GM18858 (cell line): ENCODE results near the gene RCOR1.
"Not testable (repeated sequence)": the region's sequence is repeated elsewhere in the genome, so short reads cannot be mapped to it uniquely, and the experiment has no call there.

Experiments used
- ATAC-seq: cut with Tn5 transposase; IDR thresholded peaks from one replicate; pipeline ENCODE4 v1.9.1; 2021; ENCODE audit not compliant: unreplicated experiment

Gene RCOR1

DNA sequence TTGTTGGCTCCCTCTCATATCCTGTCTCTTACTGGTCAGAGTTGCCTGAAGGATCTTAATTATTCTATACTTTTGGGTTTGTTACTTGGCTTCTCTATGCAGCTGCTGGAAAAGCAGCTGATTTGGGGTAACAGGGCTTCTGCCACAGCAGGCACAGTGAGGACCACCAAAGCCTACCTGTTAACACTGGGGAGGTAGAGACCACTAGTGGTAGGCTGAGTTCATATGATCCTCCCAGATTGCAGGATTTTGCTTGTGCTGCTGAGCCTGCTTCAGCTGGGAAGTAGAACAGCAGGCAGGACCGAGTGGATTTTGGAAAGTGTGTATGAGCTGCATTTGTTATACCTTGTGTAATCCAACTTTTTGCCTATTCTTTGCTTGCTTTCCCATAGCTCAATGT is 34.1 kb downstream of the RCOR1 start:
- no peak for ATAC-seq

DNA sequence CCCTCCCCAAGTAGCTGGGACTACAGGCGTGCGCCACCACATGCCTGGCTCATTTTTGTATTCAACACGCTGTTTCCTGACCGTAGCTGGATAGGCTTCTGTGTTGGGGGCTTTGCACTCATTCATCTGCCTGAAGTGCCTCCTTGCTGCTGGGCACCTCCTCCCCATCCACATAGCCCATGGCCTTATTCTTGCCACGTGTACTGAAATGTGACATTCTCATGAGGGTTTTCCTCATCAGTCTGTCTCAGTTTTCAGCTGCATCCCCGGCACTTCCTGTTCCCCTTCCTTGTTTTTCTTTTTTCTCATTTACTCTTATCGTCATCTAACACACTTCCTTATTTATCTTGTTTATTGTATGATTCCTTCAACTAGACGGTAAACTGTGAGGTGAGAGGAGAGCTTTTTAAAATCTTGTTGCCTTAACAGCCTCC is 36.6 kb downstream of the RCOR1 start:
- no peak for ATAC-seq

DNA sequence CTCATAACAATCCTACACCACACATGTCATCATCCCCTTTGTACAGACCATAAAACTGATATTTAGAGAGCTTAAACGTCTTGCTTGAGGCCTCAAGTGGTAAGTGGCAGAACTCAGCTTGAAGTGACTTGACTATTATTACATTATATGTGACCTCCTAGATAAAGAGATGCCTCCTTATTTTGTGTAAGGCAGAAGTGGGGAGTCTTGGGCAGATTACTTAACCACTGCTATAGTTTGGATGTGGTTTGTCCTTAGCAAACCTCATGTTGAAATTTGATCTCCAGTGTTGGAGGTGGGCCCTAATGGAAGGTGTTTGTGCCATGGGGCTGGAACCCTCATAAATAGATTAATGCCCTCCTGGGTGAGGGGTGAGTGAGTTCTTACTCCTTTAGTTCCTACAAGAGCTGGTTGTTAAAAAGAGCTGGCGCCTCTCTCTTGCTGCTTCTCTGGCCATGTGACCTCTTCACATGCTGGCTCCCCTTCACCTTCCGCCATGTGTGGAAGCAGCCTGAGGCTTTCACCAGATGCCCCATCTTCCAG is 37.4 kb downstream of the RCOR1 start:
- ATAC-seq, result no peak

DNA sequence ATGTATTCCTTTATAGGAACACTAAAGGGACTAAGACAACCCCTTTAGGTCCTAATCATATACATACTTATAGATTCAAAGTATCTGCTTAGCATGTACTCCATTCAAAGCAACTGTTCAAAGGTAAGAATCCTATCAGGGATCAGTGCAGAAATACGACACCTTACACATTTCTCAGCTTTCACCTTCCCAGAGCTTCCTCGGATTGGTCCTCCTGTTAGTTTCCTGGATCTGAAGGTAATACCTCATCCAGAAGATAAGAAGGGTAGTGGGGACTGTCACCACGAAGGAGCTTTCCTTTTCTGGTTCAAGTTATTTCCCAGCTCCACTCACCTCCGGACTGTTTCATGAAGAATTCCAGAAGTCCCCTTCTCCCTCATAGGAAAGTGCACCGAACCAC is 38.0 kb downstream of the RCOR1 start:
- ATAC-seq, result no peak

GRCh38 chr14:102630881-102631280 is 38.4 kb downstream of the RCOR1 start:
- ATAC-seq, result no peak

DNA sequence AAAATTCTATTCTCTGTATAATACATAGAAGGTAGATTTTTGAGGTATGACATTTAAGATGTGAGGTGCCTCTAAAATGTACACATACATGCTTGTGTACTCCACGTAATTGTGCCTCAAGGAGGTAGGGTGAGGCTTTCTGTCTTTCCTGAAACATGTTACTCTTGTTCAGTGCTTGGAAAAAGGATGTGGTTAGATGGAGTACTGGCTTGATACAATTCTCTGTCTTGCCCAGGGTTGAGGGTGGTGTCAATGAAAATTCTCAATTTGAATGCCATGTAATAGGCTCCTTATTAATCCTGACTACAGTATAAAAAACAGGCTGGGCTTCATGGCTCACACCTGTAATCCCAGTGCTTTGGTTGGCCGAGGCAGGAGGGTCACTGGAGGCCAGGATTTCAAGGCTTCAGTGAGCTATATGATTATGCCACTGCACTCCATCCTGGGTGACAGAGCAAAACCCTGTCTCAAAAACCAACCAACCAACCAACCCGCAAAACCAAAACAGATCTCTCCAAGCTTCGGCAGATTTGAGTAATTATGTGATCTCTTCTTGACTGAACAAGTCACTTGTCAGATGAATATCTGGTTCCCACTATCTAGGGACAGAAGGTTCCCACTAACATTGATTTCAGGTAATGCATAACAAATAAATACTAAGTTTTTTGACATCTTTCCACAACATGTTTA is 41.6 kb downstream of the RCOR1 start:
- no peak for ATAC-seq

GRCh38 chr14:102639611-102640010 is 47.2 kb downstream of the RCOR1 start:
- not testable (repeated sequence) for ATAC-seq

GRCh38 chr14:102644523-102644922 is 52.1 kb downstream of the RCOR1 start:
- ATAC-seq, result no peak

GRCh38 chr14:102645746-102646440 is 53.4 kb downstream of the RCOR1 start:
- no peak for ATAC-seq

DNA sequence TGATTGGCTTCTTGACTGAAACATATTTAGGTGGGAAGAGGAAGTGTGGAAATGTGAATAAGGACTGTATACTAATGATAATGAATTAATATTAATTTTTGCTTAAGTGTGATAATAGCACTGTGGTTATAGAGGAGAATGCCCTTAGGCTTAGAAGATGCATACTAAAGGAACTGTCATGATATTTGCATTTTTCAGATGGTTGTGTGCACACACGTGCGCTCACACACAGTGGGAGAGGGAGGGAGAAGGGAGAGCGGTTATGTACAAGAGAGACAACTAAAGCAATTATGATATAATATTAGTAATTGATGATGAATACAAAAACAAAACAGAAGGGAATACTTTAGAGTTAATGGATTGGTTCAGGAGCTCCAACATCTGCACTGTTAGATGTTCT is 54.2 kb downstream of the RCOR1 start:
- ATAC-seq, result no peak

GRCh38 chr14:102652194-102652593 is 59.7 kb downstream of the RCOR1 start:
- no peak for ATAC-seq

DNA sequence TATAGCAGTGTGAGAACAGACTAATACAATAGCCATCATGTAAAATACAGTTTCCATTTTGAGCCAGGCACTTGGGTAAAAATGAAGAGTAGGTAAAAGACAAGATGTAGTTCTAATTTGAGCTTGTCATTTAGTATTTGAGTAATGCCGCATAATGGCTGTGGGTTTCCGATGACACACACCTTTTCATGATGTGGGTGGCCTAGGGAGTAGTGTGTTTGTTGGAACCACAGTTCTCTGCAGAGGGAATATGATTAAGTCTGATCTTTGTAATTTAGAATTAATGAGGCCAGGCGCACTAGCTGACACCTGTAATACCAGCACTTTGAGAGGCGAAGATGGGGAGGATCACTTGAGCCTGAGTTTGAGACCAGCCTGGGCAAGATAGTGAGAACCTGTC is 61.8 kb downstream of the RCOR1 start:
- no peak for ATAC-seq

GRCh38 chr14:102655137-102655536 is 62.7 kb downstream of the RCOR1 start:
- no peak for ATAC-seq

- ATAC-seq, result no peak
Observed at GRCh38 chr14:102659797-102660196, 67.3 kb downstream of the RCOR1 start.

- ATAC-seq, result no peak
Observed at GRCh38 chr14:102661614-102662013, 69.2 kb downstream of the RCOR1 start.

- ATAC-seq, result no peak
Observed at GRCh38 chr14:102662636-102663430, 70.4 kb downstream of the RCOR1 start.

- no peak for ATAC-seq
Observed at GRCh38 chr14:102663440-102663839, 71.0 kb downstream of the RCOR1 start.

GRCh38 chr14:102665621-102666020 is 73.2 kb downstream of the RCOR1 start:
- no peak for ATAC-seq

- ATAC-seq, result no peak
Observed at GRCh38 chr14:102666635-102667034, 74.2 kb downstream of the RCOR1 start.

- ATAC-seq, result no peak
Observed at GRCh38 chr14:102667703-102668102, 75.3 kb downstream of the RCOR1 start.

DNA sequence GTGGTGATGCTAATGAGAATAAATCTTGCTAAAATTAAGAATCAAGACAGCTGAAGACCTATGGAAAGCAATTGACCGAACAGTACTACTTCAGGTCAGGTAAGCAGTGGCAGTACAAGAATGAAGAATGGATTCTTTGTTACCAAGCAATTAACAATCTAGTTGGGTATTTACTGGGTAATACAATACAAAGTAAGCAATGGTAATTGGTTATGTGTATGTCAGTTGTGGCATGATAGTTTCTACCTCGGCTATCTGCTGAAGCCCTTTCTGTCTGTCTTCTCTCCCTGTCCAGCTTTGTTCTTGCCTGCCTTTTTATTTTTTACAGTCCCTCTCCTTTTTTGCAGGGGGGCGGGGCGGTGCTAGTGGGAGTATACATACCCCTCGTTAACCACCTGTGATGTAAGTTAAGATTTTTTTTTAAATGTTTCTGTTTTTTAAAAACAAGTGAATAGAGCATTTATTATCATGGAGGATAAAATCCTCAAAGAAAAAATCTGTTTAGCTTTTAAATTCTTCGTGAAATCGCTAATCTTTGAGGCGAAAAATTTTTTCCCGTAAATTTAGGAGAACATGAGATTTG is 75.9 kb downstream of the RCOR1 start:
- no peak for ATAC-seq
